ENCODE data around the gene OR2J2. TPM values are rescaled to one million over a fixed set of nuclear protein-coding genes. Genes with fewer than 3 reads are reported as not detected.

Gene OR2J2
- total RNA-seq, 1 experiment from 2014 or later, result not detected

Other genes with a start within 250 kb of the OR2J2 start
- 64.4 and 71.2 TPM in 2 replicates for gene TRIM27, start 246.9 kb upstream of the OR2J2 start, total RNA-seq (2014; rRNA removed)
- 0.71 and 0.86 TPM in 2 replicates for gene ZNF311, start 165.6 kb upstream of the OR2J2 start, total RNA-seq (2014; rRNA removed)
- not detected in 2 replicates for gene OR2W1, start 125.7 kb upstream of the OR2J2 start, total RNA-seq (2014; rRNA removed)
- not detected in 2 replicates for gene OR2B3, start 83.6 kb upstream of the OR2J2 start, total RNA-seq (2014; rRNA removed)
- gene OR2J1, start 71.4 kb upstream of the OR2J2 start, total RNA-seq (2014; rRNA removed), result not detected in 2 replicates
- gene OR2J3, start 62.8 kb upstream of the OR2J2 start, total RNA-seq (2014; rRNA removed), result not detected in 2 replicates
- gene OR14J1, start 130.8 kb downstream of the OR2J2 start, total RNA-seq (2014; rRNA removed), result not detected in 2 replicates
- gene OR5V1, start 198.0 kb downstream of the OR2J2 start, total RNA-seq (2014; rRNA removed), result not detected in 2 replicates
- gene OR12D3, start 204.4 kb downstream of the OR2J2 start, total RNA-seq (2014; rRNA removed), result not detected in 2 replicates
- gene OR12D2, start 224.7 kb downstream of the OR2J2 start, total RNA-seq (2014; rRNA removed), result not detected in 2 replicates
- not detected in 2 replicates for gene OR12D1, start 244.0 kb downstream of the OR2J2 start, total RNA-seq (2014; rRNA removed)